SK-N-SH (cell line): ENCODE measurements around the gene DNM2. TPM values are rescaled to one million over a fixed set of nuclear protein-coding genes. Genes with fewer than 3 reads are reported as not detected.

Experiments
- CTCF ChIA-PET: fragments of 300-600, 350-600 bp; formaldehyde crosslinking; extraction: SDS; loops from one replicate; lab custom pipeline; 2021; lab: Yijun Ruan, JAX
- POLR2A ChIA-PET: fragments of 350-600 bp; sonication (Branson Sonifier 250); formaldehyde crosslinking; extraction: SDS; loops from one replicate; lab custom pipeline; 2020; ENCODE audit warnings: antibody characterized with exemption, inconsistent platforms; lab: Yijun Ruan, JAX
- DNase-seq: peaks from one replicate; pipeline ENCODE4 v3.0.0; 2012
- H2AFZ ChIP-seq: fragments of 200-600 bp; sonication (generic); 2 replicates; pipeline ENCODE4 v1.8.1; 2016; ENCODE audit warnings: antibody characterized with exemption, mild to moderate bottlenecking, low read depth
- H3F3A ChIP-seq: fragments of 200-600 bp; sonication (generic); replicated peaks from 2 replicates; pipeline ENCODE3; 2016; ENCODE audit warnings: antibody characterized with exemption, mild to moderate bottlenecking; ENCODE audit not compliant: insufficient read depth
- H3K27ac ChIP-seq, 2 experiments: fragments of 200-500 bp in 1 of 2; fragments of 200-600 bp in 1 of 2; sonication (Bioruptor generic) in 1 of 2; sonication (generic), shearing (Covaris generic) in 1 of 2; 2 replicates each; pipeline versions ENCODE4 v1.5.1 to v1.6.1; 2014 to 2016; ENCODE audit warnings: low read depth in 2 of 2, inconsistent platforms in 1 of 2, low read length in 1 of 2, mild to moderate bottlenecking in 1 of 2, mixed read lengths in 1 of 2
- H3K27me3 ChIP-seq: fragments of 200-600 bp; sonication (generic), shearing (Covaris generic); 2 replicates; pipeline ENCODE4 v1.6.1; 2016; ENCODE audit warnings: mixed run types; ENCODE audit not compliant: insufficient read depth
- H3K36me3 ChIP-seq, 2 experiments: fragments of 200-500 bp in 1 of 2; fragments of 200-600 bp in 1 of 2; sonication (Bioruptor generic) in 1 of 2; sonication (generic) in 1 of 2; replicated peaks in 1 of 2; 2 replicates each; pipeline versions ENCODE3 to v1.5.1; 2014 to 2016; ENCODE audit warnings: low read length in 1 of 2, mild to moderate bottlenecking in 1 of 2; ENCODE audit not compliant: insufficient read depth in 2 of 2, control insufficient read depth in 1 of 2
- H3K4me1 ChIP-seq, 2 experiments: fragments of 200-500 bp in 1 of 2; fragments of 200-600 bp in 1 of 2; sonication (Bioruptor generic) in 1 of 2; sonication (generic), shearing (Covaris generic) in 1 of 2; 2 replicates each; pipeline versions ENCODE4 v1.5.1 to v1.6.1; 2014 to 2016; ENCODE audit warnings: low read depth in 1 of 2, low read length in 1 of 2, mixed run types in 1 of 2; ENCODE audit not compliant: insufficient read depth in 2 of 2, control insufficient read depth in 1 of 2
- H3K4me2 ChIP-seq: fragments of 200-600 bp; sonication (generic), shearing (Covaris generic); 2 replicates; pipeline ENCODE4 v1.6.1; 2017; ENCODE audit warnings: mixed run types
- H3K4me3 ChIP-seq, 2 experiments: fragments of 200-500 bp in 1 of 2; fragments of 200-600 bp in 1 of 2; sonication (Bioruptor generic) in 1 of 2; sonication (generic), shearing (Covaris generic) in 1 of 2; 2 replicates each; pipeline versions ENCODE4 v1.5.1 to v1.8.1; 2014 to 2016; ENCODE audit warnings: low read depth in 2 of 2, inconsistent platforms in 1 of 2, low read length in 1 of 2, mild to moderate bottlenecking in 1 of 2, mixed read lengths in 1 of 2, moderate library complexity in 1 of 2
- H3K79me2 ChIP-seq: fragments of 200-600 bp; sonication (generic); 2 replicates; pipeline ENCODE4 v1.8.1; 2017; ENCODE audit warnings: mild to moderate bottlenecking; ENCODE audit not compliant: insufficient read depth
- H3K9ac ChIP-seq: fragments of 200-600 bp; sonication (generic); 2 replicates; pipeline ENCODE4 v1.6.1; 2017; ENCODE audit warnings: mixed run types
- H3K9me2 ChIP-seq: fragments of 200-600 bp; sonication (generic); 2 replicates; pipeline ENCODE4 v1.6.1; 2017; ENCODE audit warnings: mixed run types
- H3K9me3 ChIP-seq: fragments of 200-600 bp; sonication (generic); 2 replicates; pipeline ENCODE4 v1.6.1; 2017; ENCODE audit warnings: mixed run types, mild to moderate bottlenecking, moderate library complexity
- H4K20me1 ChIP-seq: fragments of 200-600 bp; sonication (generic); 2 replicates; pipeline ENCODE4 v1.6.1; 2017; ENCODE audit warnings: mild to moderate bottlenecking, mixed run types; ENCODE audit not compliant: insufficient read depth
- FOXM1 ChIP-seq: IDR thresholded peaks from 2 replicates; pipeline ENCODE4 v1.4.0; 2012; ENCODE audit warnings: low read depth, mild to moderate bottlenecking
- RAD21 ChIP-seq: IDR thresholded peaks from 2 replicates; pipeline ENCODE4 v1.6.1; 2012; ENCODE audit warnings: mild to moderate bottlenecking, low read length
- RFX5 ChIP-seq: IDR thresholded peaks from 2 replicates; pipeline ENCODE4 v1.6.1; 2012; ENCODE audit warnings: mild to moderate bottlenecking, improper control_type of control experiment, low read length
- RXRA ChIP-seq: IDR thresholded peaks from 2 replicates; pipeline ENCODE4 v1.4.0; 2012; ENCODE audit warnings: low read depth, mild to moderate bottlenecking, borderline replicate concordance
- SMC3 ChIP-seq: IDR thresholded peaks from 2 replicates; pipeline ENCODE4 v1.6.1; 2012; ENCODE audit warnings: low read depth, low read length, improper control_type of control experiment
- WGBS: methylation state at CpG from one replicate; pipeline ENCODE4 v1.1.6; 2017; ENCODE audit warnings: low lambda C conversion rate; 5-methylcytosine and 5-hydroxymethylcytosine counted together
- polyA plus RNA-seq, 3 experiments: library from polyadenylated mRNA; depleted of rRNA; stranded (reverse); fragments of >200 nt; gene quantifications; 2 replicates each; pipeline ENCODE4 v1.2.3, GENCODE V29; 2012
- TF ChIP-seq, protein P1 (sequence below): IDR thresholded peaks from 2 replicates; pipeline ENCODE4 v1.4.0; 2012; ENCODE audit warnings: low read depth
- TF ChIP-seq, protein P2 (sequence below): fragments of 200-600 bp; sonication (generic); IDR thresholded peaks from 2 replicates; pipeline ENCODE4 v1.6.1; 2017; ENCODE audit warnings: antibody characterized with exemption, mild to moderate bottlenecking, moderate library complexity
- TF ChIP-seq, protein P3 (sequence below): IDR thresholded peaks from 2 replicates; pipeline ENCODE4 v1.6.1; 2012; ENCODE audit warnings: mild to moderate bottlenecking, low read depth, low read length, moderate library complexity
- TF ChIP-seq, protein P4 (sequence below): IDR thresholded peaks from 2 replicates; pipeline ENCODE4 v1.4.0; 2012; ENCODE audit warnings: low read depth, borderline replicate concordance

The DNM2 gene
- polyA plus RNA-seq, 1 of the 3 experiments (the other 2 are of a cell fraction) = 52.5 TPM

DNA sequence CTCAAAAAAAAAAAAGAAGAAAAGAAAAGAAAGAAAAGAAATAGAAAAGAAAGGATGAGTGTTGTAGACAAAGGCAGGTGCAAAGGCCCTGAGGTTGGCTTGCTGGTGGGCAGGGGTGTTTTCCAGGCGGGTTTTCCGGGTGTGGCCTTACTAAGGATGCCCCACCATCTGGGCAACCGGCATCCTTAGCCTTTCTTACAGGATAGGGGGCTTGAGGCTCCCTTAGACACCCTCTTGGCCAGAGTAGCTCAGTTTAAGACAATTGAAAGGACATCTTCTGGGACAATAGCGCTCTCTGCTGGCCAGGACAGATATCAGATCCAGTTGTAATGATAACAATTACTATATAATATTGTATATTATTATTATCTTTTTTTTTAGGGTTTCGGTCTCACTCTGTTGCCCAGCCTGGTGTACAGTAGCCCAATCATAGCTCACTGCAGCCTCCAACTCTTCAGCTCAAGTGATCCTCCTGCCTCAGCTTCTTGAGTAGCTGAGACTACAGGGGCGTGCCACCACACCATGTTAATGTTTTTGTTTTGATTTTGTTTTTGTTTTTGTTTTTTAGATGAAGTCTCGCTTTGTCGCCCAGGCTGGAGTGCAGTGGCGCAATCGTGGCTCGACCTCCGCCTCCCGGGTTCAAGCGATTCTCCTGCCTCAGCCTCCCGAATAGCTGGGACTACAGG, 18.1 kb upstream of the DNM2 start:
- Histone ChIP-seq H3K79me2 (peaks cover 4% of the 10 kb centered on the region), H3K9me2 (no peaks in the 10 kb centered on the region), H3K4me3 (no peak overlapping the region), H3K27ac (no peak overlapping the region), H4K20me1 (peaks cover 7% of the 10 kb centered on the region), H3K4me2 (no peak overlapping the region), H2AFZ (no peak overlapping the region), H3K27me3 (no peaks in the 10 kb centered on the region), H3K36me3 (no peaks in the 10 kb centered on the region), H3K4me1 (peaks cover 0 to 8% of the 10 kb centered on the region in 2 experiments; a peak in 1 of 4 replicates), H3K9ac (no peak overlapping the region), H3F3A (peaks cover 9% of the 10 kb centered on the region), H3K9me3 (no peaks in the 10 kb centered on the region)
- 33% methylated on average over 15 of the region's 15 CpGs for WGBS
- ChIA-PET CTCF (interaction anchor here (0.5 to 9.3 kb wide), 58 partner anchors 8 to 415 kb away, joined by 3 to 163 read pairs (median 4); partner anchors contain the start of genes DNM2, KRI1 and TMED1), POLR2A (interaction anchor here (2.2 kb wide), 1 partner anchor 18 kb away, joined by 7 read pairs; the partner anchor contains the start of gene DNM2)
- DNase-seq = peak; percentile 55
- TF ChIP-seq, protein P1, sequence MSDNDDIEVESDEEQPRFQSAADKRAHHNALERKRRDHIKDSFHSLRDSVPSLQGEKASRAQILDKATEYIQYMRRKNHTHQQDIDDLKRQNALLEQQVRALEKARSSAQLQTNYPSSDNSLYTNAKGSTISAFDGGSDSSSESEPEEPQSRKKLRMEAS = no peak
- TF ChIP-seq SMC3 = peak; percentile 39
- TF ChIP-seq RXRA = no peak
- TF ChIP-seq, protein P2, sequence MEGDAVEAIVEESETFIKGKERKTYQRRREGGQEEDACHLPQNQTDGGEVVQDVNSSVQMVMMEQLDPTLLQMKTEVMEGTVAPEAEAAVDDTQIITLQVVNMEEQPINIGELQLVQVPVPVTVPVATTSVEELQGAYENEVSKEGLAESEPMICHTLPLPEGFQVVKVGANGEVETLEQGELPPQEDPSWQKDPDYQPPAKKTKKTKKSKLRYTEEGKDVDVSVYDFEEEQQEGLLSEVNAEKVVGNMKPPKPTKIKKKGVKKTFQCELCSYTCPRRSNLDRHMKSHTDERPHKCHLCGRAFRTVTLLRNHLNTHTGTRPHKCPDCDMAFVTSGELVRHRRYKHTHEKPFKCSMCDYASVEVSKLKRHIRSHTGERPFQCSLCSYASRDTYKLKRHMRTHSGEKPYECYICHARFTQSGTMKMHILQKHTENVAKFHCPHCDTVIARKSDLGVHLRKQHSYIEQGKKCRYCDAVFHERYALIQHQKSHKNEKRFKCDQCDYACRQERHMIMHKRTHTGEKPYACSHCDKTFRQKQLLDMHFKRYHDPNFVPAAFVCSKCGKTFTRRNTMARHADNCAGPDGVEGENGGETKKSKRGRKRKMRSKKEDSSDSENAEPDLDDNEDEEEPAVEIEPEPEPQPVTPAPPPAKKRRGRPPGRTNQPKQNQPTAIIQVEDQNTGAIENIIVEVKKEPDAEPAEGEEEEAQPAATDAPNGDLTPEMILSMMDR = peak; percentile 63
- TF ChIP-seq RFX5 = no peak
- TF ChIP-seq RAD21 = peak; percentile 73

DNA sequence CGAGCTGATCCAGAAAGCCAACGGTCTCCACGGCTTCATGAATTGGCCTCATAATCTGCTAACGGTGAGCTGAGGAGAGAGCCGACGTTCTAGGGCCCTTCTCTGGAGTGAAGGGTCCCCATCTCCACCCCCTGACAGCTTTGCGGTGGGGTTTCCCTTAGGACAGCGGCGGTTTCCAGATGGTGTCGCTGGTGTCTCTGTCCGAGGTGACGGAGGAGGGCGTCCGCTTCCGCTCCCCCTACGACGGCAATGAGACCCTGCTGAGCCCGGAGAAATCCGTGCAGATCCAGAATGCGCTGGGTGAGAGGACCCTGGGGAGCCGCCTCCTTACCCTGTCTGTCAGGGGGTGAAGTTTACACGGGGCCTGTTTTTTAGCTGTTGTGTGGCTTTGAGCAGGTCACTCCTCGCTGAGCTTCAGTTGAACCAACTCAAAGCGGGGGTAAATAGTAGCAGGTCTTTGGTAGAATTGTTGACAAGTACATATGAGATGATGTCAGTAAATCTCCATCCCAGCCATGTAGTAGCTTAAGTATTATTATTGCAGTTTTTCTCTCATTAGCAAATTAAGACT, 15.8 kb upstream of the DNM2 start:
- Histone ChIP-seq H3K4me1 (no peaks in the 10 kb centered on the region; a peak in 1 of 4 replicates), H3K27me3 (no peaks in the 10 kb centered on the region), H2AFZ (peak overlapping the region; percentile 100; the same call in 1 of the 2 replicates), H3K4me3 (peak overlapping the region; percentile 69 to 70), H3K4me2 (peak overlapping the region; percentile 96), H3K9ac (peak overlapping the region; percentile 68; the same call in 1 of the 2 replicates), H3K36me3 (no peaks in the 10 kb centered on the region), H3F3A (no peaks in the 10 kb centered on the region), H3K9me3 (no peaks in the 10 kb centered on the region), H3K27ac (peak overlapping the region; percentile 45 to 46; a peak in 2 of 4 replicates), H3K9me2 (no peaks in the 10 kb centered on the region), H3K79me2 (peaks cover 4% of the 10 kb centered on the region), H4K20me1 (no peaks in the 10 kb centered on the region)
- peak; percentile 82 for DNase-seq
- TF ChIP-seq RAD21 (peak; percentile 35), FOXM1 (no peak)
- TF ChIP-seq, protein P3, sequence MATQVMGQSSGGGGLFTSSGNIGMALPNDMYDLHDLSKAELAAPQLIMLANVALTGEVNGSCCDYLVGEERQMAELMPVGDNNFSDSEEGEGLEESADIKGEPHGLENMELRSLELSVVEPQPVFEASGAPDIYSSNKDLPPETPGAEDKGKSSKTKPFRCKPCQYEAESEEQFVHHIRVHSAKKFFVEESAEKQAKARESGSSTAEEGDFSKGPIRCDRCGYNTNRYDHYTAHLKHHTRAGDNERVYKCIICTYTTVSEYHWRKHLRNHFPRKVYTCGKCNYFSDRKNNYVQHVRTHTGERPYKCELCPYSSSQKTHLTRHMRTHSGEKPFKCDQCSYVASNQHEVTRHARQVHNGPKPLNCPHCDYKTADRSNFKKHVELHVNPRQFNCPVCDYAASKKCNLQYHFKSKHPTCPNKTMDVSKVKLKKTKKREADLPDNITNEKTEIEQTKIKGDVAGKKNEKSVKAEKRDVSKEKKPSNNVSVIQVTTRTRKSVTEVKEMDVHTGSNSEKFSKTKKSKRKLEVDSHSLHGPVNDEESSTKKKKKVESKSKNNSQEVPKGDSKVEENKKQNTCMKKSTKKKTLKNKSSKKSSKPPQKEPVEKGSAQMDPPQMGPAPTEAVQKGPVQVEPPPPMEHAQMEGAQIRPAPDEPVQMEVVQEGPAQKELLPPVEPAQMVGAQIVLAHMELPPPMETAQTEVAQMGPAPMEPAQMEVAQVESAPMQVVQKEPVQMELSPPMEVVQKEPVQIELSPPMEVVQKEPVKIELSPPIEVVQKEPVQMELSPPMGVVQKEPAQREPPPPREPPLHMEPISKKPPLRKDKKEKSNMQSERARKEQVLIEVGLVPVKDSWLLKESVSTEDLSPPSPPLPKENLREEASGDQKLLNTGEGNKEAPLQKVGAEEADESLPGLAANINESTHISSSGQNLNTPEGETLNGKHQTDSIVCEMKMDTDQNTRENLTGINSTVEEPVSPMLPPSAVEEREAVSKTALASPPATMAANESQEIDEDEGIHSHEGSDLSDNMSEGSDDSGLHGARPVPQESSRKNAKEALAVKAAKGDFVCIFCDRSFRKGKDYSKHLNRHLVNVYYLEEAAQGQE = peak; percentile 84
- TF ChIP-seq, protein P4, sequence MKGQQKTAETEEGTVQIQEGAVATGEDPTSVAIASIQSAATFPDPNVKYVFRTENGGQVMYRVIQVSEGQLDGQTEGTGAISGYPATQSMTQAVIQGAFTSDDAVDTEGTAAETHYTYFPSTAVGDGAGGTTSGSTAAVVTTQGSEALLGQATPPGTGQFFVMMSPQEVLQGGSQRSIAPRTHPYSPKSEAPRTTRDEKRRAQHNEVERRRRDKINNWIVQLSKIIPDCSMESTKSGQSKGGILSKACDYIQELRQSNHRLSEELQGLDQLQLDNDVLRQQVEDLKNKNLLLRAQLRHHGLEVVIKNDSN = no peak
- 16% methylated on average over 12 of the region's 24 CpGs for WGBS
- ChIA-PET POLR2A (interaction anchor here (1.0 to 2.2 kb wide), 3 partner anchors 15 to 162 kb away, joined by 4 to 7 read pairs (median 4); partner anchors contain the start of genes DNM2 and TMED1), CTCF (interaction anchor here (0.7 to 9.3 kb wide), 26 partner anchors 11 to 298 kb away, joined by 3 to 163 read pairs (median 6); partner anchors contain the start of genes CDC37, DNM2 and TMED1)
